Prostate gland (tissue), 2 donors: Measurements from ENCODE around the gene HDHD3. TPM values are rescaled to one million over a fixed set of nuclear protein-coding genes. Genes with fewer than 3 reads are reported as not detected.

Source experiments
- DNase-seq: peaks from one replicate; pipeline ENCODE4 v3.0.0-alpha.2; 2019; ENCODE audit warnings: low spot score
- H3K27ac ChIP-seq, 2 donors: fragments of 200-600 bp; sonication (generic); 2 replicates each; pipeline ENCODE4 v1.5.1; 2017 to 2019
- H3K27me3 ChIP-seq: fragments of 200-600 bp; sonication (generic); replicated peaks from 2 replicates; pipeline ENCODE4 v1.5.1; 2019; ENCODE audit not compliant: insufficient read depth
- H3K36me3 ChIP-seq, 2 donors: fragments of 200-600 bp; sonication (generic); 1 replicate in 1 of 2; 2 replicates in 1 of 2; pipeline versions ENCODE4 v1.5.1 to v1.8.1; 2017 to 2019
- H3K4me1 ChIP-seq: fragments of 200-600 bp; sonication (generic); replicated peaks from 2 replicates; pipeline ENCODE4 v1.5.1; 2019
- H3K4me3 ChIP-seq, 2 donors: fragments of 200-600 bp; sonication (generic); 2 replicates each; pipeline ENCODE4 v1.5.1; 2017 to 2019
- H3K9me3 ChIP-seq: fragments of 200-600 bp; sonication (generic); 2 replicates; pipeline ENCODE4 v1.5.1; 2017
- CTCF ChIP-seq, 4 experiments: fragments of 200-600 bp in 2 of 4; fragments of 450-650 bp in 2 of 4; sonication (generic) in 2 of 4; IDR thresholded peaks; 1 replicate in 3 of 4; 2 replicates in 1 of 4; pipeline ENCODE4 v1.5.1; 2016 to 2019; ENCODE audit warnings: antibody characterized with exemption in 4 of 4, mild to moderate bottlenecking in 2 of 4, moderate library complexity in 2 of 4
- POLR2A ChIP-seq: fragments of 450-650 bp; IDR thresholded peaks from one replicate; pipeline ENCODE4 v1.6.1; 2016; ENCODE audit warnings: antibody characterized with exemption, mild to moderate bottlenecking
- POLR2AphosphoS5 ChIP-seq: sonication (generic); formaldehyde crosslinking; IDR thresholded peaks from one replicate; pipeline ENCODE4 v1.6.1; 2017; ENCODE audit warnings: antibody characterized with exemption
- WGBS: methylation state at CpG from one replicate; pipeline ENCODE4 v1.1.5; 2018; 5-methylcytosine and 5-hydroxymethylcytosine counted together
- intact Hi-C: fragments of 100-400 bp; cut with DNase I; formaldehyde crosslinking; loops from one replicate; pipeline ENCODE4 v1.14.2; 2022
- total RNA-seq, 2 donors: library from RNA; depleted of rRNA; stranded (reverse); fragments of >200 nt; gene quantifications; one replicate each; pipeline ENCODE4 v1.1.0, GENCODE V29; 2016

Gene HDHD3
- total RNA-seq, 2 donors from 2014 or later = 52.2 to 72.1 TPM

- H3K27ac ChIP-seq = no peak overlapping the region
- H3K9me3 ChIP-seq = no peaks in the 10 kb centered on the region
- intact Hi-C loops = no loop called here
- TF ChIP-seq POLR2A = no peak
- no peak for TF ChIP-seq CTCF (IDR thresholded peaks at IDR 0.05)
- no peak for TF ChIP-seq POLR2AphosphoS5
- H3K4me3 ChIP-seq = no peak overlapping the region
- WGBS = 47% methylated on average over 2 of the region's 2 CpGs
- H3K27me3 ChIP-seq = no peaks in the 10 kb centered on the region
- no peaks in the 10 kb centered on the region for H3K36me3 ChIP-seq
- no peaks in the 10 kb centered on the region for H3K4me1 ChIP-seq
- DNase-seq = no peak
These were observed 31.6 kb downstream of the HDHD3 start for GRCh38 chr9:113345190-113345589.

GRCh38 chr9:113343732-113344231 is 33.0 kb downstream of the HDHD3 start:
- WGBS = 31% methylated on average over 1 of the region's 1 CpG
- H3K4me1 ChIP-seq = no peaks in the 10 kb centered on the region
- no peaks in the 10 kb centered on the region for H3K27me3 ChIP-seq
- peak overlapping the region; percentile 63 to 70 for H3K27ac ChIP-seq
- intact Hi-C loops = no loop called here
- H3K9me3 ChIP-seq = no peaks in the 10 kb centered on the region
- TF ChIP-seq CTCF (IDR thresholded peaks at IDR 0.05) (no peak), POLR2AphosphoS5 (peak; percentile 87), POLR2A (peak; percentile 21)
- peak; percentile 88 for DNase-seq
- H3K36me3 ChIP-seq = no peaks in the 10 kb centered on the region
- no peak overlapping the region for H3K4me3 ChIP-seq

- WGBS = 50% methylated on average over 9 of the region's 9 CpGs
- H3K4me1 ChIP-seq = no peaks in the 10 kb centered on the region
- H3K27ac ChIP-seq = peak overlapping the region in 1 of 2 donors; percentile 9
- no peaks in the 10 kb centered on the region for H3K27me3 ChIP-seq
- H3K9me3 ChIP-seq = no peaks in the 10 kb centered on the region
- no peak for TF ChIP-seq POLR2A
- peak; percentile 58 for TF ChIP-seq POLR2AphosphoS5
- intact Hi-C loops = no loop called here
- no peaks in the 10 kb centered on the region for H3K36me3 ChIP-seq
- peak; percentile 73 for DNase-seq
- no peak overlapping the region for H3K4me3 ChIP-seq
These were observed 34.9 kb downstream of the HDHD3 start for GRCh38 chr9:113341712-113342410.

GRCh38 chr9:113340011-113340699 is 36.6 kb downstream of the HDHD3 start, which contains the start of gene WDR31:
TSS of gene WDR31 (minus strand) at chr9:113340275. CDS start at chr9:113332022, 8,253 bp downstream.
- TF ChIP-seq POLR2AphosphoS5 = peak; percentile 89
- peak in 1 of 4 experiments; percentile 9 for TF ChIP-seq CTCF (IDR thresholded peaks at IDR 0.05)
- TF ChIP-seq POLR2A = peak; percentile 44
- Histone ChIP-seq H3K9me3 (no peaks in the 10 kb centered on the region), H3K27ac (peak within 1 kb of the TSS; percentile 82 to 87), H3K27me3 (no peaks in the 10 kb centered on the region), H3K4me3 (peak within 1 kb of the TSS; percentile 59 to 83), H3K4me1 (no peaks in the 10 kb centered on the region), H3K36me3 (no peaks in the 10 kb centered on the region)
- intact Hi-C loops = no loop called here
- peak; percentile 77 for DNase-seq
- WGBS = under 1% methylated on average over 43 of the region's 46 CpGs

- Histone ChIP-seq H3K36me3 (no peaks in the 10 kb centered on the region), H3K4me1 (no peaks in the 10 kb centered on the region), H3K27ac (no peak overlapping the region), H3K27me3 (no peaks in the 10 kb centered on the region), H3K4me3 (no peak overlapping the region), H3K9me3 (no peaks in the 10 kb centered on the region)
- DNase-seq = no peak
- no peak for TF ChIP-seq CTCF (IDR thresholded peaks at IDR 0.05)
- no peak for TF ChIP-seq POLR2A
- no peak for TF ChIP-seq POLR2AphosphoS5
- intact Hi-C loops = no loop called here
- 97% methylated on average over 2 of the region's 2 CpGs for WGBS
These were observed 39.1 kb downstream of the HDHD3 start for GRCh38 chr9:113337714-113338113.
